Skeletal muscle satellite cell (primary cell): ENCODE measurements around the gene CDON.
A peak's percentile ranks its signal among the peaks of the same experiment; 100 is the strongest.

Experiments used
- H3K27me3 ChIP-seq: 2 replicates; pipeline ENCODE4 v1.7.0; 2013; ENCODE audit warnings: low read length; ENCODE audit not compliant: control insufficient read depth, insufficient read depth
- H3K36me3 ChIP-seq: 2 replicates; pipeline ENCODE4 v1.7.0; 2013; ENCODE audit warnings: mild to moderate bottlenecking, control low read depth, low read length; ENCODE audit not compliant: insufficient read depth
- H3K4me1 ChIP-seq: 2 replicates; pipeline ENCODE4 v1.7.0; 2013; ENCODE audit warnings: low read length; ENCODE audit not compliant: control insufficient read depth, insufficient read depth
- H3K4me2 ChIP-seq: 2 replicates; pipeline ENCODE4 v1.7.0; 2013; ENCODE audit warnings: mild to moderate bottlenecking, low read length
- H3K4me3 ChIP-seq: 2 replicates; pipeline ENCODE4 v1.7.0; 2013; ENCODE audit warnings: low read length
- H3K9ac ChIP-seq: 2 replicates; pipeline ENCODE4 v1.7.0; 2013; ENCODE audit warnings: mild to moderate bottlenecking, low read depth, low read length, moderate library complexity
- H3K9me3 ChIP-seq: replicated peaks from 2 replicates; pipeline ENCODE4 v1.7.0; 2013; ENCODE audit warnings: mild to moderate bottlenecking, control low read depth, low read length

The CDON gene

DNA sequence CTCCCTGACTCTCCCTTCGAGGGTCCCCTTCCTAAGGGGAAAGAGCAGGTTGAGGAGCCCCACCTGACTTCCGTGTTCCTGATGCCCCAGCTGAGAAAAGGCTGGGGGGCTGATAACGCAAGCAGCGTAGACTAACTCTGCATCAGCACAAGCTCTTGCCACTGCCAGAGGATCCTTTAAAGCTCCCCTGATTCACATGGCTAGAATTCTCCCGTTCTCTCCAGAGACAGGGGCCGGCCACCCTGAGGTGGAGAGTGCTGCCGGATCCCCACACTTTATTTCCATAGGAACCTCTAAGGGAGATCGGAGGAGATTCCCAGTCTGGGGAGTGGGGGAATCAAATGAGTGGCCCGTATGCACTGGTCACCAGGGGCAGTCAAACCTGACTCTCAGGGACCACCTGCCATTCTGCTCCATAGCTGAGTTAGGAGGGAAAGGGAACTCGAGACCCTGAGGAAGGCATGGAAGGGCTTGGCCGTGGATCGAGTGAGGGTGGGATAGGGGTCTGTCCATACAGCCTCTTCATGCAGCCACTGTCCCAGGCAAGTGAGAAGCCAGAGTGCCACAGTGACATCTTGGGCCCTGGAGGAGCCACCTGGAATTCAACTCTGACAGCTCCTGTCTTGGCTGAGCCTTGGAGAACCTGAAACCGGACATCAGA is 118.2 kb downstream of the CDON start:
- Histone ChIP-seq H3K9me3 (no peaks in the 10 kb centered on the region), H3K9ac (no peak overlapping the region), H3K4me3 (no peak overlapping the region), H3K4me1 (peaks cover 3% of the 10 kb centered on the region), H3K4me2 (no peak overlapping the region), H3K36me3 (no peaks in the 10 kb centered on the region), H3K27me3 (peaks cover 3% of the 10 kb centered on the region)

DNA sequence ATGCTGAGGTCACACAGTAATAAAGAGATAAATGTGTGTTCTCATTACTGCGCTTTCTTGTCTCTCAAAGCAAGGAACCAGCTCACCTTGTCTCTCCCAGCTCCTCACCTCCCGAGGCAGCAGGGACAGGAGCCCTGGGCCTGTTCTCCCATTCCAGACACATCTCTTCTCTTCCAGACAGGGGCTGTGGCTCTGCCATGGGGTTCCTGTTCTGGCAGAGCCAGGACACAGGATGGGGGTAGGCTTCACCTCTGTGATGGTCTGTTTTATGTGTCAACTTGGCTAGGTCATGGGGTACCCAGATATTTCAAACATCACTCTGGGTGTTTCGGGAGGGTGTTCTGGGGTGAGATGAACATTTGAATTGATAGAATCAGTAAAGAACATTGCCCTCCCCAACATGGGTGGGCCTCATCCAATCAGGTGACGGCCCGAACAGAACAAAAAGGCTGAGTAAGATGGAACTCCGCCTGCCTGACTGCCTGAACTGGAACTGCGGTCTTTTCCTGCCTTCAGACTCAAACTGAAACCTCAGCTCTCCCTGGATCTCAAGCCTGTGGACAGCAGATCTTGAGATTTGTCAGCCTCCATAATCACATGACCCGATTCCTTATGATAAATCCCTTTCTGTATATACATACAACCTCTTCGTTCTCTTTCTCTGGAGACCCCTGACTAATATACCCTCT is 118.9 kb downstream of the CDON start:
- H3K4me2 ChIP-seq: no peak overlapping the region
- no peak overlapping the region for H3K4me3 ChIP-seq
- no peaks in the 10 kb centered on the region for H3K36me3 ChIP-seq
- H3K9me3 ChIP-seq: no peaks in the 10 kb centered on the region
- H3K27me3 ChIP-seq: peaks cover 3% of the 10 kb centered on the region
- H3K4me1 ChIP-seq: peaks cover 3% of the 10 kb centered on the region
- no peak overlapping the region for H3K9ac ChIP-seq

DNA sequence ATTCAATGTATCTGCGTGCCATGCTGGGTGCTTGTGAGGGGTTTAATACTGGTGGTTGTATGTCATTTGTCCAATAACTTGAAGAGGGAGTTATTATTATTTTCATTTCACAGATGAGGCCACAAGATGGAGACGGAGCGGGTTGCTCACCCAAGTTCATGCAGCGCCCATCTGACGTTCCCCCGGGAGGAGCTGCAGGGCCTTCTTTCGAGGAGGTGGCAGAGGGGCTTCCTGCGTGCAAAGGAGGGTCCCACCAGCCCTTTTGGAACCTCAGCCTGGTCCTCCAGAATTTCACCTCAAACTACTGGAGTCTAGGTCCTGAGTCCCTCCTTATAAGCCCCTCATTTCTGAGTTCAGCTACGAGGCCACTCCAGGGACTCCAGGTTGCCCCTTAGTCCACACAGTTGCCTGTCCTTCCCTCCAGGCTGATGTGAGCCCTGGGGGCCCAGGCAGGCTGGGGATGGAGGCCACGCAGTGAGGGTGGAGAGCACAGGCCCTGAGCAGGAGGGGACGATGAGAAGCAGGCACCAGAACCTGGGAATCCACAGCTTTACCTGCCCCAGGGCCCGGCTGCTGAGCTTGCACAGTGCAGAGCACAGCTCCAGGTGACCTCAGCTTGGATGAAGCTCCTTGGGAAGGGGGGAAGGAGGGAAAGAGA is 119.8 kb downstream of the CDON start:
- H3K9ac ChIP-seq: no peak overlapping the region

DNA sequence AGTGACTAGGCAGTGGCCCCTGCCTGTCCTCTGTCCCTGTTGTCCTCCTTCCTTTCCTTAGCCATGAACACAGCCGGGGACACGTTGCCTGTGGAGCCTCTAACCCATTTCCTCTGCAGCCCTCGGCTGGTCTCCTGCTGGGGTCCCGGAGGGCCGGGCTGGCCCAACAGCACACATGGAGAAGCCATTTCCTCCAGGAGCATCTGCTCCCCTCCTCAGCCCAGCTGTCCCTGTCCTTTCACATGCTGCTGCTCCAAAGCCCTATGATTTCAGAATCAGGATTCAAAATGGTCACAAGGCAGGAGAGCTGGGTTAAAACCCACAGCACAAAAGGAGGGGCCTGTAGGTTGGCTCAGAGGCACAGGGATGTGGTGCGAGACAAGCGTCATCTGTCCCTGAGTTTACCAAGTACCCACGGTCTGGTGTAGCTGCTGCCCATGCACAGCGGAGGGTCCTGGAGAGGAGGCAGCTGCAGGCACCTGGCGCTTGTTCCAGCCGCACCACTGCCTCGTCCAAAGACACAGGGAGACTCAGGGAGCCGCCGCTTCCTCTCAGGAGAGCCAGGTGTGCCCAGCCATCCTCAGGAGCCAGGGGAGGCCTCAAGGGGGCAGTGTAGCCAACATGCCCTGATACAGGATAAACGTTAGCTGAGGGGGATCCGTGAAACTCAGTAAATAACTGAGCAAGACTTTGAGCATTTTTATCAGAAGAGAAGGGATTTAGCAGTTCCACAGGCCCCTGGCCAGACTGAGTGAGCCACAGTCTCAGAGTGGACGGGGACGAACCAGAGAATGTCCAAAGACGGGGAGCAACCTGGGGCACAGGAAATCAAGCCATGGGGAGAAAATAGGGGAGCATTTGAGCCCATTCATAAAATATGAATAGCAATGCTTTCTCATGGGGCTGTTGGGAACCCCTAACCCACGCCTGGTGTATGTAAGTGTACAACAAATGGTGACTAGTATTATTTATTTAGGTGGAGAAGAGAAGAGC is 120.8 kb downstream of the CDON start:
- no peak overlapping the region for H3K4me3 ChIP-seq

More for the DNA sequence above, 119.8 kb downstream of the CDON start:
- Histone ChIP-seq H3K4me3 (no peak overlapping the region), H3K4me2 (no peak overlapping the region), H3K9me3 (no peaks in the 10 kb centered on the region), H3K36me3 (no peaks in the 10 kb centered on the region), H3K27me3 (no peaks in the 10 kb centered on the region), H3K4me1 (peaks cover 3% of the 10 kb centered on the region)

DNA sequence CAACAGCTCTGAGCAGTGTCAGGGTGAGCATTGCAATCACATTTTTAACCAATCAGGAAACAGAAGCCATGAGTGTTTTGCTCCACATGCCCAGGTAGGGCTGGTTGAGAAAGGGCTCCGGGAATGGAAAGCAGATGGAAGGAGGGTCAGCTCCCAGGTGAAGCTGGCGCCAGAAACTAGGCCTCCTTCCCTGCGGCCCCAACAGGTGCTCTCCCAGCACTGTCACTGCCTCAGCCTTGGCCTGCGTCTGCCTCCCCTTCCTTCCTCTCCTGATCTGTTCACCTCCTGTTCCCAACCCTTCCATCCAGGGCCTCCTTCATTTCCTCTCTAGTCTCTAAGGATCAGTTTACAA is 121.4 kb downstream of the CDON start:
- no peak overlapping the region for H3K9ac ChIP-seq
- H3K27me3 ChIP-seq: no peaks in the 10 kb centered on the region
- peaks cover 3% of the 10 kb centered on the region for H3K4me1 ChIP-seq
- no peak overlapping the region for H3K4me2 ChIP-seq
- H3K9me3 ChIP-seq: no peaks in the 10 kb centered on the region
- no peak overlapping the region for H3K4me3 ChIP-seq
- H3K36me3 ChIP-seq: no peaks in the 10 kb centered on the region

More for the DNA sequence above, 120.8 kb downstream of the CDON start:
- no peaks in the 10 kb centered on the region for H3K27me3 ChIP-seq
- peaks cover 3% of the 10 kb centered on the region for H3K4me1 ChIP-seq
- no peak overlapping the region for H3K9ac ChIP-seq
- H3K36me3 ChIP-seq: no peaks in the 10 kb centered on the region
- H3K4me2 ChIP-seq: peak overlapping the region; percentile 15
- H3K9me3 ChIP-seq: no peaks in the 10 kb centered on the region

DNA sequence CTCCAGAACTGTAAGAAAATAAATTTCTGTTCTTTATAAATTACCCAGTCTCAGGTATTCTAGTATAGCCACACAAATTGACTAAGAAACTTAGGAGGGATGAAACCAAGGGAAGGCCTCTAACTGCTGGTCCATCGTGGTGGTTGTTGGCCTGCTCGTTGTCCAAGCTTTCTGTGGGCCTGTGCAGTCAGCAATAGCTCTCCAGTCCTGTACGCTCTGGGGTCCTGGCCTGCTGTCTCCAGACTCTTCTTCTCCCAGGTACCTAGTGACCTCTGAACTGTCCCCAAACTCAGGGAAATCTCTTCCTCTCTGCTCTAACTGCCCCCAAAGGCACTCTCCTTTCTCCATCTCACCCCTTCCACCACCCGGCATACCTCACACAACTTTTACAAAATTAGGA is 122.5 kb downstream of the CDON start:
- Histone ChIP-seq H3K27me3 (no peaks in the 10 kb centered on the region), H3K9me3 (no peaks in the 10 kb centered on the region), H3K4me3 (no peak overlapping the region), H3K4me2 (no peak overlapping the region), H3K4me1 (peaks cover 3% of the 10 kb centered on the region), H3K36me3 (no peaks in the 10 kb centered on the region), H3K9ac (no peak overlapping the region)

DNA sequence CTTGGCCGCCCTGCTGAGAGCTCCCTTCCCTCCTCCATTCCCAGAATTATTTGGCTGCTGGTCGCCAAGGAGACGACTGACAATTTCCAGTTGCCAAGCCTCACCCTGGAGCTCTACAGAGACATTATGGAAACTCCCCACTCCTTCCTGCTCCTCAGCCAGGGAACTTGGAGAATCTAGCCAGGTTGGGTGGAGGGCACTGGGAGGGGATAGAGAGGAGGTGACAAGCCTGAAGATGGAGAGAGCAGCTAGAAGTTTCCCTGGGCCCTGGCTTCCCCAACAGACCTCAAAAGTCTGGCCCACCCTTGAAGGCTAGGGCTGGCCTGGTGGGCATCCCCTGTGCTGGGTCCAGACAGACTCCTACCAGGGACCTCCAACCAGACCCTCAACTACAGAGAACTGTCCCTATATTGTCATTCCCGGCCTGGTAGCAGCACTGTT is 123.6 kb downstream of the CDON start:
- H3K4me2 ChIP-seq: no peak overlapping the region
- no peaks in the 10 kb centered on the region for H3K36me3 ChIP-seq
- H3K4me1 ChIP-seq: peaks cover 3% of the 10 kb centered on the region
- H3K4me3 ChIP-seq: no peak overlapping the region
- no peaks in the 10 kb centered on the region for H3K27me3 ChIP-seq
- H3K9me3 ChIP-seq: no peaks in the 10 kb centered on the region
- no peak overlapping the region for H3K9ac ChIP-seq

DNA sequence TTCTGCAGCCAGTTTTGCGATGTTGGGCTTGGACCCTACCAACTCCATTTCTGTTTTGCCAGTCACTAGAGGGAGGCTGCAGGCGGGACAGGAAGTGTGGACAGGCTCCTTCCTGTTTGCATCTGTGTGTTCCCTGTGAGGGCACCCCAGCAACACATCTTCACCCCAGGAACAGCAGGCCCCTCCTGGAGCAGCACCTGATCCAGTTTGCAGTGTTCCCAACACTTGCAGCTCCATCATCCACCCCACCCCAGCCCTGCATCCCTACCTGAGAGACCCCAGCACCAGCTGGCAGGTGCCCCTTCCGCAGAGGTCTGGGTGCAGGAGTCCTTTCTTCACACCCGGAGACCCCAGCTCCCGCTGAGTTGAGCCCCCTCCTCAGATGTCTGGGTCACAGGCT is 124.2 kb downstream of the CDON start:
- no peaks in the 10 kb centered on the region for H3K27me3 ChIP-seq
- no peak overlapping the region for H3K4me3 ChIP-seq
- no peaks in the 10 kb centered on the region for H3K9me3 ChIP-seq
- no peaks in the 10 kb centered on the region for H3K36me3 ChIP-seq
- H3K4me2 ChIP-seq: no peak overlapping the region
- H3K9ac ChIP-seq: no peak overlapping the region
- H3K4me1 ChIP-seq: peaks cover 3% of the 10 kb centered on the region

DNA sequence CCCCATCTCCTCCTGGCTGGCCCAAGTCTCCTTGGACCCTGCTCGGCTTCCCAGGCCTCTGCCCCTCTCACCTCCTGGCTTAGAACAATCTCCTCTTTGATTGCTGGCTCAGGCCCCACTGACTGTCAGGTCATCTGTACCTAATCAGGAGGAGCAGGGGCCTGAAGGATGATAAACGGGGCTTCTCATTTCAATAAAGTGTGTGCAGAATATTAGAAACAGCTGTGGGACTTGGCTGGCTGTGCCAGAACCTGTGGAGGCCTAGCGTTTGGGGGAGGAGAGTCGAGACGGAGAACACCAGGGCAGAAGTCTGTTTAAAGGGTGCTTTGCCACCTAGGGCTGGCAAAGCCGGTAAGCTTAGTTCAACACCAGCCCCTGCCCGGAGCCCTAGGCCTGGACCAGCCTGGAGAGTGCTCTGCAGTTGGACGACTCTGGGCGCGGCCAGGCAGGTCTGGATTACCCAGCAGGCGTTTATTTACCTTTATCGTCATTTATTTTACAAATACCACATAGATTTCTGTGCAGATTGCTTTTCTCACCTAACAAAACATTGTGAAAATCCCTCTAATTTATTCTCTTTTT is 127.0 kb downstream of the CDON start:
- Histone ChIP-seq H3K36me3 (no peaks in the 10 kb centered on the region), H3K9me3 (no peaks in the 10 kb centered on the region), H3K9ac (no peak overlapping the region)

DNA sequence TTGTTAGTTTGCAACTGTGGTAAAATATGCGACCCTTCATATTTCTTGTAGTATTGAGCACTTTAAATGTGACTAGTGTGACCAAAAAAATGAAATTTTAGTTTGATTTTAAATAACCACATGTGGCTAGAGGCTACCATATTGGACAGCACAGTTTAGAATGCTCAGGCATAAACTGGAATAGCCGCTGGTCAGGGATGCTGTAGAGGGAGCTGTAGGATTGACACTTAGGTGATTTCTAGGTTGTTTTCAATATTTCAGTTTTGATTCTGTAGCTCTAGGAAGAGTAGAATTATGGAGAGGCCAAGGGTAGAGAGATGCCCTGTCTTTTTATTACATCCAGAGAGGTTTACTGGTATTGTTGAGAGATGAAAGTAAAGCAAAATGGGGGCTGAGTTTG is 127.6 kb downstream of the CDON start:
- no peak overlapping the region for H3K4me3 ChIP-seq
- H3K4me2 ChIP-seq: no peak overlapping the region
- H3K27me3 ChIP-seq: peaks cover 13% of the 10 kb centered on the region
- H3K9me3 ChIP-seq: no peaks in the 10 kb centered on the region
- H3K9ac ChIP-seq: no peak overlapping the region
- no peaks in the 10 kb centered on the region for H3K4me1 ChIP-seq
- H3K36me3 ChIP-seq: no peaks in the 10 kb centered on the region

More for the DNA sequence above, 127.0 kb downstream of the CDON start:
- Histone ChIP-seq H3K4me1 (no peaks in the 10 kb centered on the region), H3K27me3 (peaks cover 11% of the 10 kb centered on the region), H3K4me3 (no peak overlapping the region), H3K4me2 (no peak overlapping the region)

DNA sequence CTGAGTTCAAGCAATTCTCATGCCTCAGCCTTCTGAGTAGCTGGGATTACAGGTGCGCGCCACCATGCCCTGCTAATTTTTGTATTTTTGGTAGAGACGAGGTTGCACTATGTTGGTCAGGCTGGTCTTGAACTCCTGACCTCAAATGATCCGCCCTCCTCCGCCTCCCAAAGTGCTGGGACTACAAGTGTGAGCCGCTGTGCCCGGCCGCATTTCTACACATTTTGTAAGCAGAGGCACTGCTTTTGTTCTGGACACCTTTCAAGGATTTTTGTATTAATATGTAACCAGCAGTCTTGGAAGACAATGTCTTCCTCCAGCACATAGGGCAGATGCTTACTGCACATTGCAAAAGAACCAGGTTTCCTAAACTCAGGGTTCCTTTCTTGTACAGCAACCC is 128.2 kb downstream of the CDON start:
- no peak overlapping the region for H3K4me2 ChIP-seq
- no peak overlapping the region for H3K4me3 ChIP-seq
- no peaks in the 10 kb centered on the region for H3K36me3 ChIP-seq
- H3K9ac ChIP-seq: no peak overlapping the region
- peaks cover 19% of the 10 kb centered on the region for H3K27me3 ChIP-seq
- H3K9me3 ChIP-seq: no peaks in the 10 kb centered on the region
- H3K4me1 ChIP-seq: no peaks in the 10 kb centered on the region
